ENCODE measurements around the gene CLDN6. TPM values are rescaled to one million over a fixed set of nuclear protein-coding genes. Genes with fewer than 3 reads are reported as not detected.

Gene CLDN6
- total RNA-seq, 1 experiment from 2014 or later = not detected

DNA sequence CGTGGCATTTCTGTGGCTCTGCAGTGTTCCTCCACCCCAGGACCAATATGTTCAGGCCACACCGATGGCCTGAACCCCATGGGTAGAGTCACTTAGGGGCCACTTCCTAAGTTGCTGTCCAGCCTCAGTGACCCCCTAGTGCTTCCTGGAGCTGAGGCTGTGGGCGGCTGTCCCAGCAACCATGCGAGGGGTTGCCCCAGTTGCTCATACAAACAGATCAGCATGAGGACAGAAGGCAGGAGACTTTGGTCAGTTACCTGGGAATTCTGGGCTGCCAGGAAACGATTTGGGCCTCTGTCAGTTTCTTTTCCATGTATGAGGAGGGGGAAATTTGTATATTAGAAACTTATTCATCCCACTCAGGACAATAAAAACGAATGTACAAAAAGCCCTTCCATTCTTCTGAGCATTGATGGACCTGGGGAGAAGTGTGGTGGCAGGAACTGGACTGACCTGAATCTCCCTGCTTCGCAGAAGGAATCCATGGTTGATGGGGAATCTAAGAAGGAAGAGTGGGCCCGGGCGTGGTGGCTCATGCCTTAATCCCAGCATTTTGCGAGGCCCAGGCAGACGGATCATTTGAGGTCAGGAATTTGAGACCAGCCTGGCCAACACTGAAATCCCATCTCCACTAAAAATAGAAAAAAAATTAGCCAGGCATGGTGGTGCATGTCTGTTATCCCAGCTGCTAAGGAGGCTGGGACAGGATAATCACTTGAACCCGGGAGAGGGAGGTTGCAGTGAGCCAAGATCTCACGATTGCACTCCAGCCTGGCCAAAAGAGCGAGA, 42.5 kb upstream of the CLDN6 start:
- intact Hi-C loops (cut with micrococcal nuclease) = loop anchor here (5.0 kb wide), 1 partner anchor 107 kb away; no protein-coding TSS in a partner anchor
- H3K4me3 Mint-ChIP-seq (ENCODE audit: unreplicated experiment) = no peak overlapping the region
- BruUV-seq (replicated peaks) = no TSS peak
- TF ChIP-seq, protein P1, sequence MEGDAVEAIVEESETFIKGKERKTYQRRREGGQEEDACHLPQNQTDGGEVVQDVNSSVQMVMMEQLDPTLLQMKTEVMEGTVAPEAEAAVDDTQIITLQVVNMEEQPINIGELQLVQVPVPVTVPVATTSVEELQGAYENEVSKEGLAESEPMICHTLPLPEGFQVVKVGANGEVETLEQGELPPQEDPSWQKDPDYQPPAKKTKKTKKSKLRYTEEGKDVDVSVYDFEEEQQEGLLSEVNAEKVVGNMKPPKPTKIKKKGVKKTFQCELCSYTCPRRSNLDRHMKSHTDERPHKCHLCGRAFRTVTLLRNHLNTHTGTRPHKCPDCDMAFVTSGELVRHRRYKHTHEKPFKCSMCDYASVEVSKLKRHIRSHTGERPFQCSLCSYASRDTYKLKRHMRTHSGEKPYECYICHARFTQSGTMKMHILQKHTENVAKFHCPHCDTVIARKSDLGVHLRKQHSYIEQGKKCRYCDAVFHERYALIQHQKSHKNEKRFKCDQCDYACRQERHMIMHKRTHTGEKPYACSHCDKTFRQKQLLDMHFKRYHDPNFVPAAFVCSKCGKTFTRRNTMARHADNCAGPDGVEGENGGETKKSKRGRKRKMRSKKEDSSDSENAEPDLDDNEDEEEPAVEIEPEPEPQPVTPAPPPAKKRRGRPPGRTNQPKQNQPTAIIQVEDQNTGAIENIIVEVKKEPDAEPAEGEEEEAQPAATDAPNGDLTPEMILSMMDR (IDR thresholded peaks at IDR 0.05; ENCODE audit: unreplicated experiment) = no peak
- no peaks in the 10 kb centered on the region for H3K27me3 Mint-ChIP-seq (ENCODE audit: insufficient read depth, unreplicated experiment)
- H3K4me1 Mint-ChIP-seq (ENCODE audit: insufficient read depth, unreplicated experiment) = peaks cover 5% of the 10 kb centered on the region
- no peaks in the 10 kb centered on the region for H3K36me3 Mint-ChIP-seq (ENCODE audit: insufficient read depth, unreplicated experiment)
- no peak overlapping the region for H3K27ac Mint-ChIP-seq (ENCODE audit: low read depth, unreplicated experiment)
- POLR2A ChIA-PET = interaction anchor here (0.7 to 3.1 kb wide), 5 partner anchors 10 to 74 kb away, joined by 3 to 47 read pairs (median 6); partner anchors contain the start of gene ZNF213
- CTCF ChIA-PET = interaction anchor here (0.7 to 3.3 kb wide), 10 partner anchors 14 to 650 kb away, joined by 3 to 48 read pairs (median 7); no protein-coding TSS in a partner anchor
- DNase-seq (ENCODE audit: unreplicated experiment) = no peak
- no peaks in the 10 kb centered on the region for H3K9me3 Mint-ChIP-seq (ENCODE audit: unreplicated experiment)

DNA sequence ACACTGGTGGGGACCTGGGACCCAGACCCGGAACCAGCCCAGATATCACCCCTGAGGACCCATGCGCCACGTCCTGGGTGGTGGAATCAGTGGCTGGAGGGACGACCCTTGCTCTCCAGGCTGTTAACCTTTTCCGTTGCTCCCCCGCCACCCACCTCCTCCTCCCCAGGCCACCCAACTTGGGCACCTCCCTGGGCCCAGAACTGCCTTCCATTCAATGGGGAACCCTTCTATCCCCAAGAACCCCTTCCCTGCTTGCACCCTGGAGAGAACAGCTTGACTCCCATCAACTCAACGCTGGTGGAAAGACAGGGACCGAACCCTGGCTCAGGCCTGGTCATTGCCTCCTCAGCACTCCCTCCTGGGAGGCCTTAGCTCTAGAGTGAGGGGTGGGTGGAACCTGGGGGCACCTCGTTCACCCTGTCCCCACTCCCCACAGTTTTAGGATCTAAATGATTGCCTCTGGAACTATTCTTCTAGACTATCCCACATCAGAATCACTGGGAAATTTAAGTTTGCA, 41.8 kb upstream of the CLDN6 start:
- Mint-ChIP-seq H3K4me1 (ENCODE audit: insufficient read depth, unreplicated experiment) (no peaks in the 10 kb centered on the region), H3K4me3 (ENCODE audit: unreplicated experiment) (peak overlapping the region; percentile 78), H3K27me3 (ENCODE audit: insufficient read depth, unreplicated experiment) (no peaks in the 10 kb centered on the region), H3K27ac (ENCODE audit: low read depth, unreplicated experiment) (peak overlapping the region; percentile 74), H3K36me3 (ENCODE audit: insufficient read depth, unreplicated experiment) (no peaks in the 10 kb centered on the region), H3K9me3 (ENCODE audit: unreplicated experiment) (no peaks in the 10 kb centered on the region)
- intact Hi-C loops (cut with micrococcal nuclease) = loop anchor here (1.0 to 5.0 kb wide), 3 partner anchors 65 to 108 kb away; no protein-coding TSS in a partner anchor
- POLR2A ChIA-PET = interaction anchor here (0.6 to 3.1 kb wide), 10 partner anchors 9 to 91 kb away, joined by 3 to 47 read pairs (median 4); partner anchors contain the start of genes ZNF205 and ZNF213
- TF ChIP-seq, protein P1 (IDR thresholded peaks at IDR 0.05; ENCODE audit: unreplicated experiment) = no peak
- CTCF ChIA-PET = interaction anchor here (0.5 to 3.3 kb wide), 16 partner anchors 13 to 736 kb away, joined by 3 to 48 read pairs (median 5); no protein-coding TSS in a partner anchor
- no TSS peak for BruUV-seq (replicated peaks)
- DNase-seq (ENCODE audit: unreplicated experiment) = no peak

DNA sequence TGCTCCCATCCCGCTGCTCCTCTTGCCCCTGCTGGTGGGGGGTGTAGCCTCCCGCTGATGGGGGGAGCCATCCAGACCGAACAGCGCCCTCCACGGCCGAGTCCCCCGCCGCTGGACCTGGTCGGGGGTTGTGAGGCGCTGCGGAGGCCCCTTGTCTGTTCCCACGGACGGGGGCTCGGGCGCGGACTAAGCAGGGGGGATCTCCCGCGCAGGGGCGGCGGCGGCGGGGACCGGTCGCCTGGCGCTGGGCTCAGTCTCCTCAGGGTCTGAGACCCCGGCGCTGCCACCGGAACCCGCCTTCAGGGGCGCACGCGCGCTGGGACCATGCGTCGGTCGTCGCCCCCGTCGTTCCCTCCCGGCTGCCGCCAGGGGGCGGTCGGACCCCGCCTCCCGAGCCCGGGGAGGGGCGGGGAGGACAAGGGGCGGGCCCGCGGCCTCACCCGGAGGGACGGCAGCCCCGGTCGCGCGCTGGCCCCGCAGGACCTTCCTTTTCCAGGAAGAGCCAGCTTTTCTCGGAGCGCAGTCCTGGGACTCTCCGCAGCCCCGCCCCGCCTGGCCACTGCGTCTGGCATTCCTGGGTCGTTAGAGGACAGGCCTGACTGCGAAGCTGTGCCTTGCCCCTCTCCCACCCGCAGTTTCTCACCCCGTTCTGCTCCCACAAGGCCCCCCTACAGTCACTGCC, 41.2 kb upstream of the CLDN6 start:
- ChIA-PET POLR2A (interaction anchor here (0.6 to 3.1 kb wide), 15 partner anchors 10 to 247 kb away, joined by 3 to 47 read pairs (median 4); partner anchors contain the start of genes PKMYT1, TIGD7, ZNF205 and ZNF213), CTCF (interaction anchor here (0.5 to 3.3 kb wide), 25 partner anchors 10 to 736 kb away, joined by 3 to 48 read pairs (median 5); no protein-coding TSS in a partner anchor)
- Mint-ChIP-seq H3K9me3 (ENCODE audit: unreplicated experiment) (no peaks in the 10 kb centered on the region), H3K4me1 (ENCODE audit: insufficient read depth, unreplicated experiment) (no peaks in the 10 kb centered on the region), H3K4me3 (ENCODE audit: unreplicated experiment) (peak overlapping the region; percentile 78), H3K27me3 (ENCODE audit: insufficient read depth, unreplicated experiment) (no peaks in the 10 kb centered on the region), H3K36me3 (ENCODE audit: insufficient read depth, unreplicated experiment) (no peaks in the 10 kb centered on the region), H3K27ac (ENCODE audit: low read depth, unreplicated experiment) (peak overlapping the region; percentile 74)
- intact Hi-C loops (cut with micrococcal nuclease) = loop anchor here (1.0 kb wide), 2 partner anchors 65 to 70 kb away; no protein-coding TSS in a partner anchor
- TF ChIP-seq, protein P1 (IDR thresholded peaks at IDR 0.05; ENCODE audit: unreplicated experiment) = peak; percentile 90
- no TSS peak for BruUV-seq (replicated peaks)
- DNase-seq (ENCODE audit: unreplicated experiment) = peak; percentile 84
